HepG2 (cell line): Measurements from ENCODE around the gene DNPEP. TPM values are rescaled to one million over a fixed set of nuclear protein-coding genes. Genes with fewer than 3 reads are reported as not detected.

ENCODE experiments used
- ARID5B ChIP-seq: IDR thresholded peaks from 2 replicates; pipeline ENCODE4 v1.4.0; 2020; ENCODE audit warnings: mild to moderate bottlenecking, missing genetic modification reagents
- CHD4 ChIP-seq: fragments of 200-600 bp; sonication (generic); IDR thresholded peaks from 2 replicates; pipeline ENCODE4 v1.7.0; 2017; ENCODE audit warnings: mild to moderate bottlenecking, low read length, borderline replicate concordance
- ELF4 ChIP-seq: sonication (generic); formaldehyde crosslinking; IDR thresholded peaks from 2 replicates; pipeline ENCODE4 v1.5.0; 2020; ENCODE audit warnings: missing genetic modification reagents, mild to moderate bottlenecking, moderate library complexity, borderline replicate concordance
- EP300 ChIP-seq, 3 experiments: sonication (generic) in 1 of 3; formaldehyde crosslinking in 1 of 3; IDR thresholded peaks; 2 replicates each; pipeline versions ENCODE4 v1.5.1 to v1.6.1; 2011 to 2020; ENCODE audit warnings: low read depth in 2 of 3, low read length in 2 of 3, borderline replicate concordance in 1 of 3, improper control_type of control experiment in 1 of 3, mild to moderate bottlenecking in 1 of 3, missing genetic modification reagents in 1 of 3, moderate library complexity in 1 of 3
- KLF9 ChIP-seq: IDR thresholded peaks from 2 replicates; pipeline ENCODE4 v1.6.1; 2016; ENCODE audit warnings: low read depth
- NFE2 ChIP-seq: sonication (generic); formaldehyde crosslinking; IDR thresholded peaks from 2 replicates; pipeline ENCODE4 v1.4.0; 2020; ENCODE audit warnings: missing genetic modification reagents
- NKX3-1 ChIP-seq: sonication (generic); formaldehyde crosslinking; IDR thresholded peaks from 2 replicates; pipeline ENCODE4 v1.5.0; 2020; ENCODE audit warnings: missing genetic modification reagents
- POGZ ChIP-seq: sonication (generic); formaldehyde crosslinking; IDR thresholded peaks from 2 replicates; pipeline ENCODE4 v1.4.0; 2020; ENCODE audit warnings: mild to moderate bottlenecking, missing genetic modification reagents
- RNF2 ChIP-seq: fragments of 450-650 bp; conservative IDR thresholded peaks from 2 replicates; pipeline ENCODE4 v1.6.1; 2016; ENCODE audit warnings: low read depth
- SRSF9 ChIP-seq: fragments of 200-400 bp; formaldehyde crosslinking; IDR thresholded peaks from 2 replicates; pipeline ENCODE4 v1.6.1; 2018; ENCODE audit warnings: borderline replicate concordance, mild to moderate bottlenecking, low read depth, low read length; ENCODE audit not compliant: insufficient read depth, poor library complexity, severe bottlenecking
- TCF7 ChIP-seq: sonication (generic); IDR thresholded peaks from 2 replicates; pipeline ENCODE4 v1.6.1; 2016; ENCODE audit warnings: antibody characterized with exemption, low read depth
- TOE1 ChIP-seq: sonication (generic); formaldehyde crosslinking; IDR thresholded peaks from 2 replicates; pipeline ENCODE4 v1.4.0; 2020; ENCODE audit warnings: mild to moderate bottlenecking, missing genetic modification reagents
- ZNF160 ChIP-seq: sonication (generic); formaldehyde crosslinking; IDR thresholded peaks from 2 replicates; pipeline ENCODE4 v1.8.0; 2022; ENCODE audit warnings: mild to moderate bottlenecking, inconsistent platforms, missing genetic modification reagents
- ZNF350 ChIP-seq: sonication (generic); formaldehyde crosslinking; IDR thresholded peaks from 2 replicates; pipeline ENCODE4 v1.4.0; 2020; ENCODE audit warnings: mild to moderate bottlenecking, low read depth, missing genetic modification reagents, borderline replicate concordance
- ZNF747 ChIP-seq: sonication (generic); formaldehyde crosslinking; IDR thresholded peaks from 2 replicates; pipeline ENCODE4 v1.8.1; 2023; ENCODE audit warnings: missing genetic modification reagents, mild to moderate bottlenecking, borderline replicate concordance
- polyA plus RNA-seq, 8 experiments: library from polyadenylated mRNA; depleted of rRNA in 3 of 8; stranded (reverse) in 7 of 8; unstranded in 1 of 8; fragments of >200 nt; fragmentation: Illumina TruSeq in 4 of 8; extraction: Trizol in 4 of 8; gene quantifications; 2 replicates each; pipeline versions ENCODE4 v1.2.1 to v1.2.3, GENCODE V29; 2011 to 2016; ENCODE audit warnings: low read depth in 4 of 8, missing spikeins in 1 of 8, mixed read lengths in 1 of 8; ENCODE audit not compliant: insufficient read depth in 1 of 8
- total RNA-seq, 5 experiments: library from RNA; depleted of rRNA; stranded (reverse); fragments of >200 nt; fragmentation: Illumina TruSeq; extraction: Trizol; gene quantifications; 2 replicates each; pipeline ENCODE4 v1.2.3, GENCODE V29; 2016; ENCODE audit warnings: low read depth in 1 of 5
- TF ChIP-seq, protein P1 (sequence below): sonication (generic); formaldehyde crosslinking; IDR thresholded peaks from 2 replicates; pipeline ENCODE4 v1.5.1; 2020; ENCODE audit warnings: mild to moderate bottlenecking, missing genetic modification reagents, borderline replicate concordance
- TF ChIP-seq, protein P2 (sequence below): sonication (generic); formaldehyde crosslinking; IDR thresholded peaks from 2 replicates; pipeline ENCODE4 v1.4.0; 2020; ENCODE audit warnings: missing genetic modification reagents, borderline replicate concordance

The DNPEP gene
- total and polyA plus RNA-seq, 2 of the 13 experiments (the other 11 are each of a cell fraction or from before 2014, with no cell fraction given): 104 to 109 TPM

- TF ChIP-seq NFE2 (CRISPR knock-in tag) (no peak), KLF9 (CRISPR knock-in tag) (no peak), CHD4 (no peak), SRSF9 (no peak), POGZ (no peak), TOE1 (CRISPR knock-in tag) (no peak), ZNF747 (CRISPR knock-in tag) (no peak), ZNF160 (CRISPR knock-in tag) (no peak), ZNF350 (no peak), NKX3-1 (CRISPR knock-in tag) (peak; percentile 71; the same call in 1 of the 2 replicates), ARID5B (CRISPR knock-in tag) (peak; percentile 84), TCF7 (0 out of 2 replicates have a peak, but pooled peaks have one; percentile 7), RNF2 (peak; percentile 80; the same call in 1 of the 2 replicates), EP300 (IDR thresholded peaks at IDR 0.05; ENCODE audit: low read depth in 2 of 2, low read length in 2 of 2) (peak in 1 of 2 experiments; percentile 52; a peak in 1 of 4 replicates), EP300 (CRISPR knock-in tag; IDR thresholded peaks at IDR 0.05; ENCODE audit: borderline replicate concordance) (no peak), ELF4 (CRISPR knock-in tag) (no peak)
- TF ChIP-seq, protein P1, sequence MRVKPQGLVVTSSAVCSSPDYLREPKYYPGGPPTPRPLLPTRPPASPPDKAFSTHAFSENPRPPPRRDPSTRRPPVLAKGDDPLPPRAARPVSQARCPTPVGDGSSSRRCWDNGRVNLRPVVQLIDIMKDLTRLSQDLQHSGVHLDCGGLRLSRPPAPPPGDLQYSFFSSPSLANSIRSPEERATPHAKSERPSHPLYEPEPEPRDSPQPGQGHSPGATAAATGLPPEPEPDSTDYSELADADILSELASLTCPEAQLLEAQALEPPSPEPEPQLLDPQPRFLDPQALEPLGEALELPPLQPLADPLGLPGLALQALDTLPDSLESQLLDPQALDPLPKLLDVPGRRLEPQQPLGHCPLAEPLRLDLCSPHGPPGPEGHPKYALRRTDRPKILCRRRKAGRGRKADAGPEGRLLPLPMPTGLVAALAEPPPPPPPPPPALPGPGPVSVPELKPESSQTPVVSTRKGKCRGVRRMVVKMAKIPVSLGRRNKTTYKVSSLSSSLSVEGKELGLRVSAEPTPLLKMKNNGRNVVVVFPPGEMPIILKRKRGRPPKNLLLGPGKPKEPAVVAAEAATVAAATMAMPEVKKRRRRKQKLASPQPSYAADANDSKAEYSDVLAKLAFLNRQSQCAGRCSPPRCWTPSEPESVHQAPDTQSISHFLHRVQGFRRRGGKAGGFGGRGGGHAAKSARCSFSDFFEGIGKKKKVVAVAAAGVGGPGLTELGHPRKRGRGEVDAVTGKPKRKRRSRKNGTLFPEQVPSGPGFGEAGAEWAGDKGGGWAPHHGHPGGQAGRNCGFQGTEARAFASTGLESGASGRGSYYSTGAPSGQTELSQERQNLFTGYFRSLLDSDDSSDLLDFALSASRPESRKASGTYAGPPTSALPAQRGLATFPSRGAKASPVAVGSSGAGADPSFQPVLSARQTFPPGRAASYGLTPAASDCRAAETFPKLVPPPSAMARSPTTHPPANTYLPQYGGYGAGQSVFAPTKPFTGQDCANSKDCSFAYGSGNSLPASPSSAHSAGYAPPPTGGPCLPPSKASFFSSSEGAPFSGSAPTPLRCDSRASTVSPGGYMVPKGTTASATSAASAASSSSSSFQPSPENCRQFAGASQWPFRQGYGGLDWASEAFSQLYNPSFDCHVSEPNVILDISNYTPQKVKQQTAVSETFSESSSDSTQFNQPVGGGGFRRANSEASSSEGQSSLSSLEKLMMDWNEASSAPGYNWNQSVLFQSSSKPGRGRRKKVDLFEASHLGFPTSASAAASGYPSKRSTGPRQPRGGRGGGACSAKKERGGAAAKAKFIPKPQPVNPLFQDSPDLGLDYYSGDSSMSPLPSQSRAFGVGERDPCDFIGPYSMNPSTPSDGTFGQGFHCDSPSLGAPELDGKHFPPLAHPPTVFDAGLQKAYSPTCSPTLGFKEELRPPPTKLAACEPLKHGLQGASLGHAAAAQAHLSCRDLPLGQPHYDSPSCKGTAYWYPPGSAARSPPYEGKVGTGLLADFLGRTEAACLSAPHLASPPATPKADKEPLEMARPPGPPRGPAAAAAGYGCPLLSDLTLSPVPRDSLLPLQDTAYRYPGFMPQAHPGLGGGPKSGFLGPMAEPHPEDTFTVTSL (CRISPR knock-in tag): peak; percentile 78; the same call in 1 of the 2 replicates
- TF ChIP-seq, protein P2, sequence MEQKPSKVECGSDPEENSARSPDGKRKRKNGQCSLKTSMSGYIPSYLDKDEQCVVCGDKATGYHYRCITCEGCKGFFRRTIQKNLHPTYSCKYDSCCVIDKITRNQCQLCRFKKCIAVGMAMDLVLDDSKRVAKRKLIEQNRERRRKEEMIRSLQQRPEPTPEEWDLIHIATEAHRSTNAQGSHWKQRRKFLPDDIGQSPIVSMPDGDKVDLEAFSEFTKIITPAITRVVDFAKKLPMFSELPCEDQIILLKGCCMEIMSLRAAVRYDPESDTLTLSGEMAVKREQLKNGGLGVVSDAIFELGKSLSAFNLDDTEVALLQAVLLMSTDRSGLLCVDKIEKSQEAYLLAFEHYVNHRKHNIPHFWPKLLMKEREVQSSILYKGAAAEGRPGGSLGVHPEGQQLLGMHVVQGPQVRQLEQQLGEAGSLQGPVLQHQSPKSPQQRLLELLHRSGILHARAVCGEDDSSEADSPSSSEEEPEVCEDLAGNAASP (CRISPR knock-in tag): peak; percentile 46; the same call in 1 of the 2 replicates
These were observed 11.1 kb upstream of the DNPEP start (continued) for GRCh38 chr2:219398721-219399363.
